GM03348 (cell line): ENCODE measurements around the gene ITPK1.

Experiments
- DNase-seq: peaks from one replicate; pipeline ENCODE4 v3.0.0; 2012; ENCODE audit warnings: low spot score

The ITPK1 gene

DNA sequence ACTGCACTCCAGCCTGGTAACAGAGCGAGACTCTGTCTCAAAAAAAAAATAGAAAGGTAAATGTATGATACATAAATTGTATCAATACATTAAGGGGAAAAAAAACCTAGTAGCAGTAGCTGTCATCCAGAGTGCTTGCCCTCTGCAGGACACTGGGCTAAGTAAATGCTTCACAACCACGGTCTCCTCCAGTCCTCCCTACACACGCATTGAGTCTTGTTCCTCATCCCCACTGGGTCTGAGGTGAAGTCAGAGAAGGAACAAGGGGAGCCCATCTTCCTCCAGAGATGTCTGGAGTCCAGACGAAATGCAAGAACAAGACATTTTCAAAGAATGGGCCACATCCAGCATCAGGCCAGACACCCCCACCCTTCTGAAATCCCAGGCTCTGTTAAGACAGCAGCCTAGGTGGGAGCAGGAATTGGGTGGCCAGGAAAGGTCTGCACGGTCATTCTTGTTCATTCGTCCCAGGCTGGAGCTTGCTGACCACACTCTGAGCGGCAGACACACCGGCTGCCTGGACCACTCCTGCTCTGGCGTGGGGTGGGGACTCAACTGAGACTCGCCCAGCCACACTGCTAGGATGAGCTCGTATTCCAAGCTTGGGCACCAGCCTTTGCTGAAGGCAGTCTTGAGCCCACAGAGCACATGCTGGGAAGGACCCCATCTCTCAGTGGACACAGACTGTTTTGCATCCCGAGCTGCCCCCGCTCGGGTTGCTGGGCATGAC lies 147.3 kb downstream of the ITPK1 start:
- no peak for DNase-seq

DNA sequence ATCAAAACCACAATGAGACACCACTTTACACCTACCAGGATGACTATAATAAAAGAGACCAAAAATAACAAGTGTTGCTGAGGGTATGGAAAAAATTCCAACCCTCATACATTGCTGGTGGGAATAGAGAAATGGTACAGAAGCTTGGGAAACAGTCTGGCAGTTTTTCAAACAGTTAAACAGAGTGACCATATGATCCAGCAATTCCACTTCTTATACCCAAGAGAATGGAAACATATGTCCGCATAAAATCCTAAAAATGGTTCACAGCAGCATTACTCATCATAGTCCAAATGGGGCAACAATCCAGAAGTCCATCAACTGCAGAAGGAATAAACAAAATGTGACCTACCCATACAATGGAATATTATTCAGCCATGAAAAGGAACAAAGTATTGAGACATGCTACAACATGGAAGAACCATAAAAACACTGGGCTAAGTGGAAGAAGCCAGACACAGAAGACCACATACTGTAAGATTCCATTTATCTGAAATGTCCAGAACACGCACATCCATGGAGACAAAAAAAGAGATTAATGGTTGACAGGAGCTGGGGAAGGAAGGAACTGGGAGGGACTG lies 148.3 kb downstream of the ITPK1 start:
- no peak for DNase-seq

DNA sequence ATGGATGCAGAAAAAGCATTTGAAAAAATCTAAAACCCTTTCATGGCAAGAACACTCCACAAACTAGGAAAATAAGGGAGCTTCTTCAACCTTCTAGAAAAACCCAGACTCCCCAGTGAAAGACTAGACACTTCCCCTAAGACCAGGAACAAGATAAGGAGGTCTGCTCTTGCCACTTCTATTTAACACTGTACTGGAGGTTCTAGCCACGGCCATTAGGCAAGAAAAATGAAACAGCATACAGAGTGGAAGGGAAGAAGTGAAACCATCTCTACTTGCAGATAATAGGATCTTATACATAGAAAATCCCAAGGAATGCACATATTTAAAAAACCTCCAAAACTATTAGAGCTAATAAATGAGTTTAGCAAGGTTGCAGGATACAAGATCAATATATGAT lies 150.4 kb downstream of the ITPK1 start:
- DNase-seq, result no peak

DNA sequence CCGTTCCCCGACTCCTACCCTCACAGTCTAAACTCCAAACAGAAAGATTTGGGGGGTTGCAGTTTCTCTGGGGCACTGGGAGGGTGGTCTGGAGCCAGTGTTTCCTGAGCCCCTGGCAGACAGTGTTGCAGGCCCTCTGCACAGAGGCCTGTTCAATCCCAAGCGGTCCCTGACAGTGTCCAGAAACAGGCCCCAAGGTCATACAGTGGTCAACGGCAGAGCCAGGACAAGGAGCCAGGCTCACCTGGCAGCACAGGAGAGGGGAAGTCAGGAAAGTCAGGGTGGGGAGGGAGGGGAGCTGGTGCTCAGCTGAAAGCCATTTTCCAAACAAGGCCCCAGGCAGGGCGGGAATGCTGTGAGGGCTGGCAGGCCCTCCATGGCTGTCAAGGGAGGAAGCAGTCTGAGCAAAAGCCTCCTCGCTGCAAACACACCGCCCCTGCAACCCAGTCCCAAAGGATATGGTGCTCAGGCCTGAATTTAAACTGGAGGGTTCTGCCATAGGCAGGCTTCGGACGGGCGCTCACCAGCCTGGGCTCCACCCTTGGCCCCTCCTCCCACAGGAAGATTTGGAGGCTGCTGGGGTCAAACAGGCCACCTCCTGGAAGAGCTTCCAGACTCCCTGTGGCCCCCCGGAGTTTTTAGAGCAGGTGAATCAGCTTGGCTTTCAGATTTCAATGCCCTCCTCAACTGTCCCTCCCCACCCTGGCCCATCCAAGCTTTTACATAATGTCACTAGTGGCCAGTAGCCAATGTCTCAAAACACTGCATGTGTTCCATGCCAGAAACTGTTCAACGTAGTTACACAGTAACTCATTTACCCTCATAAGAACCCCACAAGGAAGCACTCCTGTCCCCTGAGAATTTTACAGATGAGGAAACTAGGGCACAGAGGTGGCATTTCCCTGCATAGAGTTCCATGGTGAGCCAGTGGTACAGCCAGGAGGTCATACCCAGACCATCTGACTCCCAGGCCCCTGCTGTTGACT lies 151.3 kb downstream of the ITPK1 start:
- DNase-seq, result no peak

DNA sequence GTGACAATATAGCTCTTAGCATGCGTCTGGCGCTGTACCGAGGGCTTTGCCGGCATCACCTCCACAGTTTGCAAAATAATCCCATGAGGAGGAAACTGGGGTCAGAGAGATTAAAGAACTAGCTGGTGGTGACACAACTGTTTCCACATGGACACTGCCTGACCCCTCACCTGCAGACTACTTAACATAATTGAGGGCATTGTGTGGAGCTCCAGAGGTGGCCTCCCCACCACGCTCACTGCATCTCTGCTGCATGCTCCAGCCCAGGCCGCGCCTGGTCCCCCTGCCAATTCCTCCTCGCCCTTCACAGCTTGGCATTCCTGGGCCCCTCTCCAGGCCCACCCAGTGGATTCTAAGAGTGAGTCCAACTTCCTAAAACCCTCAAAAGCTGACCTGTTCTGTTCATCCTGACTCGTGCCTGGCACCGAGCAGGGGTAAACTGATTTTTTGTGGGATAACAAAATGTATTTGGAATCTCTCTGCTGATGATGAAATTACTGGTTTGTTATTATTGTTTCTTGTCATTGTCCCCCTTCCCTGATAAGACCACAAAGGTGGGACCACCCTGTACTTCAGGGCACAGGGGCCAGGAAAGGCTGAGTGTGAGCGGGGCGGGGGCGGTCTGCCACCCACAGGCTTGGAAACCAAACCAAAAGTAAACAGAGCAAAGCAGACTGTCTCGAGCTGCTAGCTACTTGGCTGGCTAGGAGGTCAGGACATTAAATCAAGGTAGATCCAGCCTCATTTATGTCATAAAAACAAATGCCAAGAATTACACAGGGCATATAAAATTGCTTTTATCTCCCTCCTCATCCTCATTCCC lies 152.2 kb downstream of the ITPK1 start:
- DNase-seq, result no peak

DNA sequence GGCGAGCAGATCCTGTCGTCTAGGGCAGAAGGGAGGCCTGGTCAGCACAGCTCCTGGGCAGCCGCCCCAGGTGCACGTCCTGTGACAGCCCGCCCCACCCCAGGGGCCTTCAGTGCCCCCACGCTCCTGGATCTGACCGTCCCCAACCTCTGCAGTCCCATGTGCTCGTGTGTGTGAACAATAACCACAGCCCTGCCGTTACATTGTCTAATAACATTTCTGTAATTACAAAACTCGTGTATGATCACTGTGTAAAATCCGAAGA lies 153.0 kb downstream of the ITPK1 start:
- no peak for DNase-seq

DNA sequence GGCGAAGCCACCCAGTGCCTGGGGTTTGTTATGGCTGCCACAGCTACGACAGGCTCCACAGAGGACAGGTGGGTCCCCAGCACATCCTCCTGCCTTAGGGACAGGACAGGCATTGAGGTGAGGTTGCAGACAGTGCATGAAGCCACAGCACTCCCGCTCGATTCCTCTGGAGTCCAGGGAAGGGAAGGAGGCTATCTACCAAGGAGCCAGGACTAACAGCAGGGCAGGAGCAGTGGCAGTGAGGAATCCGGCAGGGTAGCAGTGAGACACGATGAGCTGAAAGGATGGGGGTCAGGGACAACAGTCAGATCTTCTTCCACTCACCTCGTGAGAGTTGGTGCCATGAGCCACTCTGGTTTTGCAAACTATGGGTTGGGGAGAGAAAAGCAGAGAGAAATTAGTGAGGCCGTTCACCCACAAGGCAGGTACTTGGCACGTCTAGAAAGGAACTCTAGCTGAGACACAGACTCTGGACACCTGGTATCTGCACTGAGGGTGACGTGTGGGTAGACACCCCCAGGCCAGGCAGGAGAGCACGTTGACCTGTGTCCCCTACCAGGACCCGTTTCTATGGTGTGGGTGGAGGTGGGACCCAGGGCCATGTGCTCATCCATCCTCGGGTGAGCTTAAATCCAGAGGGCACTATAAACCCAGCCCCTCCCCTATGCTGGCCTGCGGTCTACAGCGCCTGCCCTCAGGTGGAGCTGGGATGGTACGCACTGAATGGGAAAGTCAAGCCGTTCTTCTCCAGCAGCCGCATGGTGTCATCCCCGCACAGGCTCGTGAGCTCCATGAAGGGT lies 153.5 kb downstream of the ITPK1 start:
- DNase-seq, result no peak

DNA sequence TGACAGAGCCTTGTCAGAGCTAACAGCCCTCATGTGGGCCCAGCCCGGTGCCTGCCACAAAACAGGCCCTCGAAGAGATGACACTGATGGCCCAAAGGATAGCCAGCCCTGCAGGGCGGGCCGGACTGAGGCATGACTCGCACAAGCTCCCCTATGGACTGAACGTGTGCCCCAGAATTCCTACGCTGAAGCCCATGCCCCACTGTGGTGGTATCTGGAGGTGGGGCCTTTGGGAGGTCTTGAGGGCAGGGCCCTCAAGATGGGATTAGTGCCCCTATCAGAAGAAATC lies 154.2 kb downstream of the ITPK1 start:
- DNase-seq, result no peak

DNA sequence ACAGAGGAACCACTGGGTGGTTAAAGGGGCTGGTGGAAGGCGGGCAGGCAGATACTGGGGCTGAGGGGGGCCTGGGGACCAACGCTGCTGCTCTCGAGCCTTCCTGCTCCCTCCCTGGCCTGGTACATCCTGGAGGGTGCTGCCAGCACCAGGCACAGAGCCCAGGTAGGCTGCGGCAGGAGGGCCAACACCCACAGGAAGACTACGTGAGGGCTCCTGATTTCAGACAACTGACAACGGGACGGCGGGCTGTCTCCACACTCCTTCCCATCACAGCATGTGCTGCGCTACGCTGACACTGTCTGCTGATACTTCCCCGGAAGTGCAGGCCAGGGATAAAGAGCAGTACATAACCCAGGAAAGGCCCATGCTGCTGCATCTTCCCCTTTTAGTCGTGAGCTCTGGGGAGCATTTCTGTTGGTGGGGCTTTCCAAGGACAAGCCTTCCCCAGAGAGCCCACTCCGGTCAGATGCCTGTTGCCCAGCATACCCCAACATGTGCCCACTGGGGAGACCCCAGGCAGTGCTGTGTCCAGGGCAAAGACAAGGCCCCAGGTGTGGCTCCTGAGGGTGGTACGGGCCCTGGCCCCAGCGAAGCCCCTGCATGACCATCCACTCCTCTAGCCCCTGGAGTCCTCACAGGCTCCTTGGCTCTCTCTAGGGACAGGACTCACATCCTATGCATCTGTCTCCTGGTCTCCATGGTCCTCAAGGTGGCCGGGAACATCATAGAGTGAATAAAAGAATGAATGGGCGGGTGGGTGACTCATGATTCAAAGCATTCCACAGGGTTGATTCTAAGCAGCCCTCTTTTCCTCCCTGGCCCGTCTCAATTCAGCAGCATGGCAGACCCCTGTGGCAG lies 154.8 kb downstream of the ITPK1 start:
- peak; percentile 71 for DNase-seq

DNA sequence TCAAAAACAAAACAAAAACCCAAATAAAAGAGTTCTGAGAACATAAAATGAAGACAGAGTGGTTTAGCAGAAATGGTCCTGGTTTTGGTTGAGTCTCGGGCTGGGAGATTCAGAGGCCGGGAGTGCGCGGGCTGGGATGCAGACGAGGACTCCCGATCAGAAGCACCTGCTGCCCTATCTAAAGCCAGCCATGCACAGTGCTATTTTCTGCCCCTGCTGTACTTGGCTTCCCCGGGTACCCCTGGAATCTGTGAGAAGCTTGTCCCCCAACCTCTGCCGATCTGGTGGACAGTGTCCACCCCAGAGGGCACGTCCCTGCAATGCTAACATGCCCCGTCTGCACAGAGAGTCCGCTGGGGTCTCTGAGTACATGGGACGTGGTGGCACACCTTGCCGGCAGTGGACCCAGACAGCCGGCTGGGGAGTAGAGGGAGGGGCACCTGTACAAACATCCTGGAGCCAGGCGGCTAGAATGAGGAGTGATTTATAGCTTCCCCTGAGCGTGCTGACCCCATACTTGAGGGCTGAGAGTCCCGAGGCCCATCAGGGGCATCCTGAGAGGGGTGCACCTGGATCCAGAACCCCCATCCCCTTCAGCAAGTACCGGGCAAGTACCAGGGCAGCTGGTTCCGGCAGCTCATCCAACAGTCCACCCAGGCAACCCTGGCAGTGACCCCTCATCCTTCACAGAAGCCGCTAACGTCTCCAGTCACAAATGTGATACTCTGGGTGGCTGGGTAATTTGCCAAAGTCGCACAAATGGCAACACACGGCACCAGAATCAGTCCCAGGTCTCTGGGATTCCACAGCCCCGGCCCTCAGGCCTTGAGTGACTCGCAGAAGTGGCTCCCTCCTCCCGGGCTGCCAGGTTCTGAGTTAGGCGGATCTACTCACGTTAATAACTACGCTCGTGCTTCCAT lies 155.7 kb downstream of the ITPK1 start:
- DNase-seq, result no peak

DNA sequence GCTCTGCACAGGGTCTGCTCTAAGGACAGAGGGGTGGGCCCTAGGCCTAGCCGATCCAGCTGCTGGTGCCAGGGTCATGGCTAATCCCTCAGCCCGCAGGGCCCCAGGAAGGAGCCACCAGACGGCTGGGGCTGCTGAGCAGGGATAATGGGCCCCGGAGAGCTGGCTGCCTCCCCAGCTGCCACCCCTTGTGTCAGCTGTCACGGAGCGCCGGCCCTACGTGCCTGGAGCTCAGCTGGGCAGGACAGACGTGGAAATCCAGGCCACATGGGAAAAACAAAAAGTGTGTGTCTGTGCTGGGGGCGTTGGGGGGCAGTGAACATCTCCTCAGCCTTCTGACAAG lies 156.6 kb downstream of the ITPK1 start:
- DNase-seq, result no peak

DNA sequence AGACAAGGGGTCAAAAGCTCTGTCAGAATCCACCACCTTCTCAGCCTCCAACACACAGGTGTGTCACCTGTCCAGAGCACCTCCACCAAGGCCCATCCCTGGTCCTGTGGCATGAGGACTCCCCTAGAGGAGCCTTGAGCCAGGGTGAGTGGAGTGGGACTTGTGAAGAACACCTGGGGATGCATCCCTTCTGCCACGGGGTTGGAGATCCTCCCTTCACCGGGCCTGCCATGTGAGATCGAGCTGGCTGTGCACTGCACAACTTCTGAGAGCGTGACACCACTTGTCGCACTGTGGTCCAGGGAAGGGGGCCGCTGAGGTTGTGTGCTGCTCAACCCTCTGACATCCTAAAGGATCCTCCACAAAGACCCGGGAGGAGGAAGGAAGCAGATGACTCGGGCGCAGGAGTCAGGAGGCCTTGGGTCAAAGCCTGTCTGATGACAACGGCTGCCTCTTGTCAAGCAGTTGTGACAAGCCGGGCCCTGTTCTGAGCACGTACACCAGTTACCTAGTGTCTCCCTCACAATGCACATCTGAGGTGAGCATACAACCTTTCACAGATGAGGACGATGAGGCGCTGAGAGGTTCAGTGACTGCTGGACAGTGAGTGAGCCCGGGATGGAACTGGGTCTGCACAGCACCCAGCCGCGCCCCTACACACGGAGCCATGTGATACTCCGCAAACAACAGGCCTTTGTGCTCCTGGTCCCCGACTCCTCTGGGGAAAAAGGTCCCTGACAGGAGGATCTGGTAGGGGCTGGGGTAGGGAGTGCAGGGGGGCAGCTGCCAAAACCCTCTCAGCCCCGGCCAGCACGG lies 157.1 kb downstream of the ITPK1 start:
- DNase-seq, result no peak

DNA sequence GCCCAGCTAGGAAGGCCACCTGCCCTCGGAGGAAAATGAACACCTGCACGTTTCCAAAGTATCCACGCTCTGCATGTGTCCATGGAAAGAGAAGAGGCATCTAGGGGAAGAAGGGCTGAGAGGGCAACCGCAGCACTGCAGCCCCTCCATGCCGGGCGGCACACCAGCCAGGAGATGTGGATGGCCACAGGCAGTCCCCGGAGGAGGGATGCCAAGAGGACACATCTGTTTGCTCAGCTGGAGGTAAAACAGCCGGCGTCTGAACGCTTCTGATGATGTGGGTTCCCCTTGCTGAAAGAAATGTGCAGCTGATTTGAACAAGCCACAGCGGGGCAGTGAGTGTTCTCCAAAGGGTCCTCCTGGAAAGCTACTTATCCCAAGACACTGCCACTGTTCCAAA lies 158.8 kb downstream of the ITPK1 start:
- no peak for DNase-seq

DNA sequence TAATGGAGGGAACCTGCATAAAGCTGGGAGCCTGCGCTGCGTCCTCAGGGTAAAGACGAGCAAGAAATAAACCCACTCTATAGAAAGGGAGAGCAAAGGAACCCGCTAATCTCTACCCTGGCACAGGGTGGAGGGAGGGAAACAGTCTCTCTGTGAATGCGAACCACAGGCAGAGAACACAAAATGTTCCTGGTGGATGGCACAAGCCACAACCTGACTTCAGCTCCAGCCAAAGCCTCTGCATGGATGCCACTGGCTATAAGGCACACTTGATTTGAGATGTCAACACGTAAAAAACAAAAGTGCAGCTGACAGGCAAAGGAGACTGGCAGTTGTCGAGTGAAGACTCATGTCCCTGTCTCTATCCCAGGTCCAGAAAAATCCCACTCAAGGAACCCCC lies 160.3 kb downstream of the ITPK1 start:
- DNase-seq, result no peak

DNA sequence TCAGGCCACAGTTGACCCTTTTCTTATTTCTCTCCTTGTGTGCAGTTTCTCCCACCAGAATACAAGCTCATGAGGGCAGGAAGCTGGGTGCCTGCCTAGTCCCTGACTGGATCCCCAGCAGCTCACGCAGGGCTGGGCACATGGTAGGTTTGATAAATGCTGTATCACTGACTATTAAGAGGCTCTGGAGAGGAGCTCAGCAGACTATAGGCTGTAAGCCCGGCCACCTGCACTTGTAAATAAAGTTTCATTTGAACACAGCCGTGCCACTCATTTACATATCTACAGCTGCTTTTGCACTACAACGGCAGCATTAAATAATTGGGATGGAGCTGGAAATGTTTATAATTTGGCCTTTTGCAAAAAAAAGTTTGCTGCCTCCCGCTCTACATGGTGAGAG lies 160.8 kb downstream of the ITPK1 start:
- DNase-seq, result no peak

DNA sequence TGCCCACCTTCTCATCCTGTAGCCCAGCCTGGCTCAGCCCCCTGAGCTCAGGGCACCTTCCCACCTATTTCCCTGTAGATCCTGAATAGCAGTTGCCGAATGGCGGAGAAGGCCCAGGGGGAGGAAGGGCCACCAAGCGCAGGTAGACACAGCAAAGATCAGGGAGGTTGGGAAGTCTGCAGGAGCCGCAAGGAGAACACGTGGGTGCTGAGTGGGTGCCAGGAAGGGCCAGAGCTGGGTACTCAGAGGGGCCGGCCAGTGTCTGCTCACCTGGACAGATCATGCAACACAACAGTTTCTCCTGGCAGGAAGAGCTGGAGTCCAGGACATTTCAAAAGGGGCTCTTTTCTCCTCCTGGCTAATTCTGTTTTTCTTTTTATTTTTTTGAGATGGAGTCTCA lies 162.2 kb downstream of the ITPK1 start:
- DNase-seq, result no peak

DNA sequence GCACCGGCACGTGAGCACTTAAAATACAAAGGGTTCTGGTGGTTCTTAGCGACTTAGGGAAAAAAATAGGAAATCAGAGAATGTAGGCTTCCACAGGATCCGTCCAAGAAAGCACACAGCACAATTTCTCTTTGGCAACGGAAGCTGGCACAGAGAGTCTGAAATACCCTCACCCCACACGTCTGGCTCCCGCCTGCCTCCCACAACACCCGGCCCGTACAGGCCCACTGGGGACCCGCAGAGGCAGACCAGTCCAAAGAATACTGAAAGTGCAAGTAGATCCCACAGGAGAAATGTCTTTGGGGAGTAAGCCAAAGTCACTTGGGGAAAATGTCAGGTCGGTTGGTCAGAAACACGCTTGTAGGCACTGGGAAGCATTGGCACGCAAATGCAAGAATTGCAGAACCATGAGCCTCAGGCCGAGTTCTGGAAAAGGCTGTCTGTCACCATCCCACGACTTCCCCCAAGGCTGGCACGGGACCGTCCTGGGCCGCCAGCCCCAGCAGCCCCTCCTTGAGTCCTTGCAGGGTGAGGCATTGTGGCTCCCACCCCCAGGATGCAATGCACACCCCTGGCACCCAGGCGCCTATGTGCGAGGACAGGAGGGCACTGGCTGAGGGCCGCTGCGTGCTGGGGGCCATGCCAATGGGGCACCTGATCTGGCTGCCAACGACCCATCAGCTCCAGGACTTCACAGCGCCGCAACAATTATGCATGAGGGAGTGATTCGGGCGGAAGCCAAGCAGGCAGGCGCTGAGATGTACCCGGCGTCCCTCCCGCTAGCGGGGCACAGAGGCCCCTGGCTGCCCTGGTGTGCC lies 163.0 kb downstream of the ITPK1 start:
- no peak for DNase-seq

DNA sequence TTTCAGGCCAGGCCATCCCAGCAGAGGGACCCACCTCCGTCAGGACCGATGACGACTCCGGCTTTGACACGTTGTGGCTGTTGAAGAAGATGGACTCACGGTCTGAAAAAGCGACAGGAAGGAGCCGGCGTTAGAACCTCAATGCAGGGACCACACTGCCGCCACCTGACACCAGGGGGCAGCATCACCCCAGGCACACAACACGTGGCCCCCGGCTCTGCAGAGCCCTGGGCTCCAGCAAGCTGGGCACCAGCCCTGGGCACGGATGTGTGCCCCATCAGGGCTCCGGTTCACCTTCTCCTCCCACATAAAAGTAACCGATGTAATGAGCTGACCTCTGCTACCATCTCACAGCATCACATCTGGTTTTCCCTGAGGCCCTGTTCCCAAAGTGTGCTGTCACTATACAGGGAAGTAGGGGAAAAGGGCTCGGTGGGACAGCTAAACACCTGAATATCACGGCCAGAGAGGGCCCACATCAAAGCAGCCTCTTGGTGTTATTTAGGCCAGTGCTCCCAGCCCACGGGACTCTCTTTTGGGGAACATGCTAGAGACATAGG lies 163.7 kb downstream of the ITPK1 start:
- DNase-seq, result peak; percentile 95
